CD14-positive monocyte (primary cell): ENCODE measurements around the gene SYTL4. TPM values are rescaled to one million over a fixed set of nuclear protein-coding genes. Genes with fewer than 3 reads are reported as not detected.

Experiments
- DNase-seq, 3 donors: peaks; one replicate each; pipeline ENCODE4 v3.0.0-alpha.2; 2011 to 2022
- H2AFZ ChIP-seq: 2 replicates; pipeline ENCODE4 v1.6.0; 2012; ENCODE audit warnings: mild to moderate bottlenecking, low read depth, low read length, inconsistent platforms; ENCODE audit not compliant: insufficient read depth, poor library complexity, severe bottlenecking
- H3K27ac ChIP-seq, 2 donors: 1 replicate in 1 of 2; 2 replicates in 1 of 2; pipeline ENCODE4 v1.5.1; 2012 to 2013; ENCODE audit warnings: low read length in 2 of 2, control low read depth in 1 of 2, inconsistent platforms in 1 of 2, low read depth in 1 of 2, mild to moderate bottlenecking in 1 of 2
- H3K27me3 ChIP-seq, 2 donors: one replicate each; pipeline versions ENCODE4 v1.6.0 to v1.6.1; 2011 to 2013; ENCODE audit warnings: low read length in 2 of 2; ENCODE audit not compliant: control insufficient read depth in 2 of 2, insufficient read depth in 2 of 2
- H3K36me3 ChIP-seq, 2 donors: replicated peaks in 1 of 2; 1 replicate in 1 of 2; 2 replicates in 1 of 2; pipeline versions ENCODE4 v1.5.1 to v1.6.1; 2012 to 2013; ENCODE audit warnings: low read length in 2 of 2, control low read depth in 1 of 2, inconsistent platforms in 1 of 2, mild to moderate bottlenecking in 1 of 2; ENCODE audit not compliant: insufficient read depth in 2 of 2, control insufficient read depth in 1 of 2
- H3K4me1 ChIP-seq, 2 donors: 1 replicate in 1 of 2; 2 replicates in 1 of 2; pipeline versions ENCODE4 v1.5.1 to v1.6.1; 2012 to 2013; ENCODE audit warnings: low read length in 2 of 2, control low read depth in 1 of 2, inconsistent platforms in 1 of 2, mild to moderate bottlenecking in 1 of 2, moderate library complexity in 1 of 2; ENCODE audit not compliant: insufficient read depth in 2 of 2, control insufficient read depth in 1 of 2
- H3K4me2 ChIP-seq: replicated peaks from 2 replicates; pipeline ENCODE3; 2012; ENCODE audit warnings: low read length, moderate library complexity, mild to moderate bottlenecking; ENCODE audit not compliant: poor library complexity, severe bottlenecking; ENCODE audit errors: extremely low read depth
- H3K4me3 ChIP-seq, 3 experiments: fragments of 200-600 bp in 1 of 3; sonication (generic) in 1 of 3; replicated peaks in 1 of 3; 1 replicate in 2 of 3; 2 replicates in 1 of 3; pipeline ENCODE4 v1.5.1; 2011 to 2013; ENCODE audit warnings: low read length in 3 of 3, mild to moderate bottlenecking in 3 of 3, control low read depth in 2 of 3, low read depth in 2 of 3, inconsistent platforms in 1 of 3, moderate library complexity in 1 of 3
- H3K79me2 ChIP-seq: 2 replicates; pipeline ENCODE4 v1.6.0; 2012; ENCODE audit warnings: mild to moderate bottlenecking, control low read depth, inconsistent platforms, low read length, moderate library complexity; ENCODE audit not compliant: insufficient read depth
- H3K9ac ChIP-seq: 2 replicates; pipeline ENCODE4 v1.6.0; 2017; ENCODE audit warnings: low read length, mild to moderate bottlenecking; ENCODE audit not compliant: insufficient read depth, poor library complexity, severe bottlenecking
- H3K9me3 ChIP-seq, 2 donors: replicated peaks in 1 of 2; 1 replicate in 1 of 2; 2 replicates in 1 of 2; pipeline versions ENCODE4 v1.5.1 to v1.6.1; 2012 to 2013; ENCODE audit warnings: low read length in 2 of 2, control low read depth in 1 of 2; ENCODE audit not compliant: control insufficient read depth in 1 of 2, insufficient read depth in 1 of 2
- H4K20me1 ChIP-seq: 2 replicates; pipeline ENCODE4 v1.6.0; 2012; ENCODE audit warnings: mild to moderate bottlenecking, low read length, control low read depth, moderate library complexity; ENCODE audit not compliant: insufficient read depth
- H3K27ac Mint-ChIP-seq, 7 donors: one replicate each; pipeline ENCODE4 v1.8.0; 2020; ENCODE audit warnings: mild to moderate bottlenecking in 7 of 7, mixed read lengths in 7 of 7, moderate library complexity in 6 of 7, inconsistent platforms in 2 of 7
- H3K27me3 Mint-ChIP-seq, 3 donors: one replicate each; pipeline ENCODE4 v1.8.0; 2021 to 2022; ENCODE audit warnings: low read depth in 3 of 3, mild to moderate bottlenecking in 3 of 3, mixed read lengths in 3 of 3, moderate library complexity in 3 of 3, inconsistent platforms in 1 of 3
- H3K36me3 Mint-ChIP-seq, 2 donors: one replicate each; pipeline ENCODE4 v1.8.0; 2020; ENCODE audit warnings: mixed read lengths in 2 of 2, inconsistent platforms in 1 of 2, mild to moderate bottlenecking in 1 of 2
- H3K4me1 Mint-ChIP-seq: one replicate; pipeline ENCODE4 v1.8.0; 2020; ENCODE audit warnings: mild to moderate bottlenecking, mixed read lengths
- H3K4me3 Mint-ChIP-seq, 2 donors: one replicate each; pipeline ENCODE4 v1.8.0; 2020; ENCODE audit warnings: mild to moderate bottlenecking in 2 of 2, mixed read lengths in 2 of 2, moderate library complexity in 1 of 2
- H3K9me3 Mint-ChIP-seq, 7 donors: one replicate each; pipeline ENCODE4 v1.8.0; 2020 to 2022; ENCODE audit warnings: mixed read lengths in 7 of 7, mild to moderate bottlenecking in 6 of 7, moderate library complexity in 6 of 7, inconsistent platforms in 2 of 7
- CTCF ChIP-seq: fragments of 200-600 bp; IDR thresholded peaks from one replicate; pipeline ENCODE4 v1.8.0; 2022; ENCODE audit warnings: antibody characterized with exemption, mild to moderate bottlenecking
- WGBS: methylation state at CpG from one replicate; pipeline ENCODE4 v1.1.5; 2013; ENCODE audit warnings: missing lambda C conversion rate; ENCODE audit not compliant: insufficient coverage; 5-methylcytosine and 5-hydroxymethylcytosine counted together
- intact Hi-C, 2 donors: fragments of 100-400 bp; cut with micrococcal nuclease; formaldehyde crosslinking; loops; one replicate each; pipeline versions ENCODE4 v1.15.0 to v1.15.1; 2023
- polyA plus RNA-seq, 3 donors: library from polyadenylated mRNA; depleted of rRNA in 1 of 3; unstranded in 2 of 3; stranded (reverse) in 1 of 3; fragments of 300-500 nt in 2 of 3; fragments of >200 nt in 1 of 3; fragmentation: Illumina TruSeq in 2 of 3; gene quantifications; 1 replicate in 2 of 3; 2 replicates in 1 of 3; pipeline ENCODE4 v1.2.3, GENCODE V29; 2012 to 2021

SYTL4 gene
- polyA plus RNA-seq, 3 donors: 0.17 TPM; not detected in 2

GRCh38 chrX:100687128-100687527 is 44.8 kb downstream of the SYTL4 start:
- H3K27ac Mint-ChIP-seq: no peak overlapping the region
- Histone ChIP-seq H3K9ac (no peak overlapping the region), H3K27ac (no peak overlapping the region), H3K9me3 (no peaks in the 10 kb centered on the region), H3K4me2 (no peak overlapping the region), H3K79me2 (no peaks in the 10 kb centered on the region), H3K4me1 (no peaks in the 10 kb centered on the region), H3K36me3 (no peaks in the 10 kb centered on the region), H2AFZ (no peak overlapping the region), H4K20me1 (no peaks in the 10 kb centered on the region), H3K27me3 (no peaks in the 10 kb centered on the region), H3K4me3 (no peak overlapping the region)
- H3K4me3 Mint-ChIP-seq: no peak overlapping the region
- peaks cover 0 to 3% (median 0%) of the 10 kb centered on the region in 7 donors for H3K9me3 Mint-ChIP-seq
- 7% methylated on average over 5 of the region's 6 CpGs for WGBS
- TF ChIP-seq CTCF: no peak
- H3K4me1 Mint-ChIP-seq: peaks cover 2% of the 10 kb centered on the region
- intact Hi-C loops: loop anchor here in 1 of 2 donors (5.0 kb wide), 1 partner anchor 80 kb away; no protein-coding TSS in a partner anchor
- no peak for DNase-seq
- H3K27me3 Mint-ChIP-seq: peaks cover 0 to 11% (median 2%) of the 10 kb centered on the region in 3 donors
- H3K36me3 Mint-ChIP-seq: no peaks in the 10 kb centered on the region

GRCh38 chrX:100685997-100686305 is 46.0 kb downstream of the SYTL4 start:
- H3K27ac Mint-ChIP-seq: no peak overlapping the region
- no peak overlapping the region for H3K9ac ChIP-seq
- no CpG with 5 or more reads among the region's 1 CpG for WGBS

More at GRCh38 chrX:100685997-100686305, 46.0 kb downstream of the SYTL4 start:
- Histone ChIP-seq H3K36me3 (no peaks in the 10 kb centered on the region), H3K4me1 (no peaks in the 10 kb centered on the region), H3K4me3 (no peak overlapping the region), H3K79me2 (no peaks in the 10 kb centered on the region), H3K27ac (no peak overlapping the region), H3K27me3 (no peaks in the 10 kb centered on the region), H2AFZ (no peak overlapping the region), H3K4me2 (no peak overlapping the region), H4K20me1 (no peaks in the 10 kb centered on the region), H3K9me3 (no peaks in the 10 kb centered on the region)
- intact Hi-C loops: loop anchor here in 1 of 2 donors (5.0 kb wide), 1 partner anchor 81 kb away; no protein-coding TSS in a partner anchor
- H3K27me3 Mint-ChIP-seq: peaks cover 0 to 11% (median 2%) of the 10 kb centered on the region in 3 donors
- H3K36me3 Mint-ChIP-seq: no peaks in the 10 kb centered on the region
- H3K4me3 Mint-ChIP-seq: no peak overlapping the region
- H3K4me1 Mint-ChIP-seq: peaks cover 2% of the 10 kb centered on the region
- peaks cover 0 to 3% (median 0%) of the 10 kb centered on the region in 7 donors for H3K9me3 Mint-ChIP-seq
- TF ChIP-seq CTCF: peak; percentile 14
- no peak for DNase-seq
